Spinal cord (tissue), 10 donors: ENCODE data around the gene MS4A1. TPM values are rescaled to one million over a fixed set of nuclear protein-coding genes. Genes with fewer than 3 reads are reported as not detected.

Source experiments
- DNase-seq, 6 donors: peaks; one replicate each; pipeline versions ENCODE4 v3.0.0 to v3.0.0-alpha.2; 2013 to 2015; ENCODE audit warnings: low spot score in 6 of 6, low read depth in 4 of 6
- H3K27ac ChIP-seq: one replicate; pipeline ENCODE4 v1.5.1; 2013; ENCODE audit warnings: low read depth, low read length, control low read depth
- H3K27me3 ChIP-seq: one replicate; pipeline ENCODE4 v1.6.1; 2013; ENCODE audit warnings: low read length; ENCODE audit not compliant: control insufficient read depth, insufficient read depth
- H3K36me3 ChIP-seq: one replicate; pipeline ENCODE4 v1.6.1; 2013; ENCODE audit warnings: low read length; ENCODE audit not compliant: control insufficient read depth, insufficient read depth
- H3K4me1 ChIP-seq: one replicate; pipeline ENCODE4 v1.6.1; 2013; ENCODE audit warnings: low read length; ENCODE audit not compliant: control insufficient read depth, insufficient read depth
- H3K4me3 ChIP-seq: one replicate; pipeline ENCODE4 v1.5.1; 2013; ENCODE audit warnings: low read depth, low read length, control low read depth
- H3K9me3 ChIP-seq: one replicate; pipeline ENCODE4 v1.6.1; 2013; ENCODE audit warnings: low read length; ENCODE audit not compliant: control insufficient read depth, insufficient read depth
- WGBS: methylation state at CpG from one replicate; pipeline ENCODE4 v1.1.5; 2013; ENCODE audit warnings: missing lambda C conversion rate; ENCODE audit not compliant: insufficient coverage; 5-methylcytosine and 5-hydroxymethylcytosine counted together
- polyA plus RNA-seq, 2 donors: library from polyadenylated mRNA; unstranded; fragments of 120-200 nt; gene quantifications; one replicate each; pipeline ENCODE4 v1.2.1, GENCODE V29; 2013; ENCODE audit not compliant: insufficient read length in 2 of 2
- total RNA-seq, 2 donors: library from RNA; depleted of rRNA in 1 of 2; stranded (reverse); fragments of 120-200 nt in 1 of 2; fragments of >200 nt in 1 of 2; gene quantifications; one replicate each; pipeline versions ENCODE4 v1.2.3 to v1.2.4, GENCODE V29; 2013 to 2014
- donor health status: healthy.

Gene MS4A1
- total and polyA plus RNA-seq, 4 donors = 0.17 to 0.99 (median 0.21) TPM; not detected in 1

- H3K4me3 ChIP-seq = no peak overlapping the region
- no peaks in the 10 kb centered on the region for H3K9me3 ChIP-seq
- H3K4me1 ChIP-seq = no peaks in the 10 kb centered on the region
- no peak overlapping the region for H3K27ac ChIP-seq
- DNase-seq = no peak
- H3K27me3 ChIP-seq = no peaks in the 10 kb centered on the region
- no peaks in the 10 kb centered on the region for H3K36me3 ChIP-seq
Measured at GRCh38 chr11:60454212-60454611, 1.4 kb upstream of the MS4A1 start.

- H3K4me3 ChIP-seq = no peak overlapping the region
- WGBS = 82% methylated on average over 3 of the region's 3 CpGs
- no peaks in the 10 kb centered on the region for H3K9me3 ChIP-seq
- H3K27me3 ChIP-seq = no peaks in the 10 kb centered on the region
- H3K4me1 ChIP-seq = no peaks in the 10 kb centered on the region
- H3K36me3 ChIP-seq = no peaks in the 10 kb centered on the region
- no peak for DNase-seq
- no peak overlapping the region for H3K27ac ChIP-seq
Measured at GRCh38 chr11:60457576-60457975, 1.9 kb downstream of the MS4A1 start.

- WGBS = no CpG with 5 or more reads among the region's 1 CpG
- H3K27ac ChIP-seq = no peak overlapping the region
- H3K27me3 ChIP-seq = no peaks in the 10 kb centered on the region
- no peaks in the 10 kb centered on the region for H3K4me1 ChIP-seq
- no peak for DNase-seq
- H3K4me3 ChIP-seq = no peak overlapping the region
- no peaks in the 10 kb centered on the region for H3K9me3 ChIP-seq
- no peaks in the 10 kb centered on the region for H3K36me3 ChIP-seq
Measured at GRCh38 chr11:60459345-60459744, 3.7 kb downstream of the MS4A1 start.

GRCh38 chr11:60468829-60469228 is 13.2 kb downstream of the MS4A1 start:
- Histone ChIP-seq H3K4me3 (no peak overlapping the region), H3K36me3 (no peaks in the 10 kb centered on the region), H3K27ac (no peak overlapping the region), H3K4me1 (no peaks in the 10 kb centered on the region), H3K9me3 (no peaks in the 10 kb centered on the region), H3K27me3 (no peaks in the 10 kb centered on the region)
- WGBS = no CpG with 5 or more reads among the region's 2 CpGs
- no peak for DNase-seq

DNA sequence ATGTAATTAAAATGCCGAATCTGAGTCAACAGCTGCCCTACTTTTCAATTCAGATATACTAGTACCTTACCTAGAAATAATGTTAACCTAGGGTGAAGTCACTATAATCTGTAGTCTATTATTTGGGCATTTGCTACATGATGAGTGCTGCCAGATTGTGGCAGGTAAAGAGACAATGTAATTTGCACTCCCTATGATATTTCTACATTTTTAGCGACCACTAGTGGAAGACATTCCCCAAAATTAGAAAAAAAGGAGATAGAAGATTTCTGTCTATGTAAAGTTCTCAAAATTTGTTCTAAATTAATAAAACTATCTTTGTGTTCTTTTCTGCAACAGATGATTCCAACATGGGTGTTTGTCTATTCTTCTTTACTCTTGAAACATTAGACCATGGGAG is 14.1 kb downstream of the MS4A1 start:
- no CpG with 5 or more reads among the region's 2 CpGs for WGBS
- Histone ChIP-seq H3K9me3 (no peaks in the 10 kb centered on the region), H3K4me1 (no peaks in the 10 kb centered on the region), H3K27me3 (no peaks in the 10 kb centered on the region), H3K4me3 (no peak overlapping the region), H3K27ac (no peak overlapping the region), H3K36me3 (no peaks in the 10 kb centered on the region)
- DNase-seq = no peak

GRCh38 chr11:60477035-60477445 is 21.4 kb downstream of the MS4A1 start:
- DNase-seq = no peak
- Histone ChIP-seq H3K4me3 (no peak overlapping the region), H3K9me3 (no peaks in the 10 kb centered on the region), H3K4me1 (no peaks in the 10 kb centered on the region), H3K27ac (no peak overlapping the region), H3K27me3 (no peaks in the 10 kb centered on the region), H3K36me3 (no peaks in the 10 kb centered on the region)
- WGBS = no CpG with 5 or more reads among the region's 6 CpGs

- Histone ChIP-seq H3K4me3 (no peak overlapping the region), H3K9me3 (no peaks in the 10 kb centered on the region), H3K36me3 (no peaks in the 10 kb centered on the region), H3K27ac (no peak overlapping the region), H3K4me1 (no peaks in the 10 kb centered on the region), H3K27me3 (no peaks in the 10 kb centered on the region)
- no CpG with 5 or more reads among the region's 2 CpGs for WGBS
- DNase-seq = no peak
Measured at GRCh38 chr11:60482361-60482760, 26.7 kb downstream of the MS4A1 start.

DNA sequence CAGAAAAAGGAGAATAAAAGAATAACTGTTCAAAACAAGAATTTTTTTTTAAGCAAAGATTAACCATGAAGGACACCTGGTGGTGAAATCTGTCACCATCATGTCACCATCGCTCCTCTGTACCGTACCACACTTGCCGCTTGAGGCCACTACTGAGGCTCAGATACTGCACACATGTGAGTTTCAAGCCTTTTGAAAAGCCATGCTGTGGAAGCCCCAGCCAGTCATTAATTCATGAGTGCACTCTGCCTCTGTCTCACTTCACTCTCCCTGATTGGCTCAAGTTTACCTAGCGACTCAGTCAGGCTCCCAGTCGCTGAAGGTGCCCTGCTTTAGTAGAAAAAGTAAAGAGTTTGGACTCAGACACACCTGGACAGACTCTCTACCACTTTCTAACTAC is 30.3 kb downstream of the MS4A1 start:
- H3K4me1 ChIP-seq = no peaks in the 10 kb centered on the region
- H3K36me3 ChIP-seq = no peaks in the 10 kb centered on the region
- no peaks in the 10 kb centered on the region for H3K27me3 ChIP-seq
- no peak overlapping the region for H3K27ac ChIP-seq
- no peak for DNase-seq
- WGBS = 90% methylated on average over 3 of the region's 5 CpGs
- H3K9me3 ChIP-seq = no peaks in the 10 kb centered on the region
- no peak overlapping the region for H3K4me3 ChIP-seq

DNA sequence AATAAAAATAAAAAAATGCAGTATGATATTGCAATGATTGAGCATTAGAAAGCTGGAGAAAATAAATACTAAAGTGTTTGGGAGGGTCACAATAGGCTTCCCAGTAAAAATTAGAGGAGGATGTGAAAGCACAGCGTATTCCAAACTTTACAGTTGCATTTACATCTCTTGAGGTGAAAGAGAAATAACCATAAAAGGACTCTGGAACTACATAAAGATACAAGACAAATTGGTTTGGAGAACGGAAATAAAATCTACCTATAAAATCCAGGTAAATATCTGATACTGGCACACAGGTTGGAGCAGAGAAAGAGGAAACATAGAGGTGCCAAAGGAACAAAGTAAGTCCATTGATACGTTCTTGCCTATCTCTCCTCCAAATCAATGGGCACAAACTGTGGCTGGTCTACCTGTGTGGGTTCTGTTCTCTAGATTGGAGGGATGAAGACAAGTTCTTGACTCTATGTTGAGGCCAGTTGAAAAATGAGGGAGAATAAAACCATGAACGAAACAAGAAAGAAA is 36.9 kb downstream of the MS4A1 start, which contains the start of gene MS4A12:
Gene MS4A12 (plus strand): TSS at position 291 of the 522 bp plus-strand sequence. CDS start 4,541 bp downstream, outside the sequence.
- Histone ChIP-seq H3K4me3 (no peak within 1 kb of the TSS), H3K9me3 (no peaks in the 10 kb centered on the region), H3K27ac (no peak within 1 kb of the TSS), H3K36me3 (no peaks in the 10 kb centered on the region), H3K4me1 (no peaks in the 10 kb centered on the region), H3K27me3 (no peaks in the 10 kb centered on the region)
- no peak for DNase-seq
- 100% methylated on average over 1 of the region's 4 CpGs for WGBS

DNA sequence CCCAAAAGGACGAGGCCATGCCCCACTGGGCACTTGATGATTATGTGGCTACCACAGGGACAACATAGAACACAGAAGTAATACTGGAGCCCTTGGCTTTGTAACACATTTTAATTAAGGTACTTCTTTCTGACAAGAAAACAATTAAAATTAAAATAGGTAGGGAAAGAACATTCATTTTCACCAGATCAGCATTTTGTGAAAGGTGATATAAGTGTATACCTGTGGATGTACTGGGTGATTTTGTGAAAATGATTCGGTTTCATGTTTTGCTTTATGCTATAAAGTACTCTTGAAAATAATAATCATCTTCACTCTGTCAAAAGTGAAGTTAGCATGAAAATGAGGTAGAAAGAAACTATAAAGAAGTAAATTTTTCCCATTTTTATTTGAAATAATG is 37.8 kb downstream of the MS4A1 start:
- Histone ChIP-seq H3K4me1 (no peaks in the 10 kb centered on the region), H3K27ac (no peak overlapping the region), H3K4me3 (no peak overlapping the region), H3K36me3 (no peaks in the 10 kb centered on the region), H3K27me3 (no peaks in the 10 kb centered on the region), H3K9me3 (no peaks in the 10 kb centered on the region)
- no peak for DNase-seq
- WGBS = no CpG with 5 or more reads among the region's 2 CpGs
